Liver (tissue), 9 donors: ENCODE results near the gene CACNA1S. TPM values are rescaled to one million over a fixed set of nuclear protein-coding genes. Genes with fewer than 3 reads are reported as not detected.

Source experiments
- DNase-seq: peaks from one replicate; pipeline ENCODE4 v3.0.0-alpha.2; 2017; ENCODE audit warnings: low spot score
- H3K27ac ChIP-seq, 2 donors: one replicate each; pipeline ENCODE4 v1.7.0; 2013; ENCODE audit warnings: inconsistent platforms in 2 of 2, low read length in 2 of 2, control low read depth in 1 of 2, low read depth in 1 of 2, mild to moderate bottlenecking in 1 of 2
- H3K27me3 ChIP-seq, 4 donors: one replicate each; pipeline versions ENCODE4 v1.6.1 to v1.7.0; 2013; ENCODE audit warnings: low read length in 3 of 4, inconsistent platforms in 1 of 4, mild to moderate bottlenecking in 1 of 4, moderate library complexity in 1 of 4; ENCODE audit not compliant: control insufficient read depth in 4 of 4, insufficient read depth in 4 of 4
- H3K36me3 ChIP-seq, 4 donors: one replicate each; pipeline versions ENCODE4 v1.6.1 to v1.7.0; 2013; ENCODE audit warnings: low read length in 3 of 4, mild to moderate bottlenecking in 3 of 4, low read depth in 1 of 4, moderate library complexity in 1 of 4; ENCODE audit not compliant: control insufficient read depth in 4 of 4, insufficient read depth in 3 of 4
- H3K4me1 ChIP-seq, 4 donors: one replicate each; pipeline versions ENCODE4 v1.6.1 to v1.7.0; 2013; ENCODE audit warnings: low read length in 3 of 4, mild to moderate bottlenecking in 3 of 4, moderate library complexity in 1 of 4; ENCODE audit not compliant: control insufficient read depth in 4 of 4, insufficient read depth in 4 of 4
- H3K4me3 ChIP-seq, 3 donors: one replicate each; pipeline versions ENCODE4 v1.6.1 to v1.7.0; 2013; ENCODE audit warnings: low read length in 3 of 3, control low read depth in 1 of 3, low read depth in 1 of 3, mild to moderate bottlenecking in 1 of 3
- H3K9ac ChIP-seq, 2 donors: one replicate each; pipeline ENCODE4 v1.7.0; 2013; ENCODE audit warnings: low read length in 2 of 2, mild to moderate bottlenecking in 2 of 2, moderate library complexity in 2 of 2, control low read depth in 1 of 2, low read depth in 1 of 2
- H3K9me3 ChIP-seq, 4 donors: one replicate each; pipeline versions ENCODE4 v1.6.1 to v1.7.0; 2013; ENCODE audit warnings: low read length in 3 of 4; ENCODE audit not compliant: control insufficient read depth in 4 of 4
- ATF3 ChIP-seq: IDR thresholded peaks from 2 replicates; pipeline ENCODE4 v1.6.1; 2016; ENCODE audit warnings: antibody characterized with exemption
- CTCF ChIP-seq: fragments of 150-350 bp; IDR thresholded peaks from 2 replicates; pipeline ENCODE4 v1.5.1; 2017; ENCODE audit warnings: improper control_type of control experiment, low read depth, low read length; ENCODE audit not compliant: missing input control
- EGR1 ChIP-seq, 2 donors: IDR thresholded peaks; 2 replicates each; pipeline ENCODE4 v1.6.1; 2016 to 2018; ENCODE audit warnings: antibody characterized with exemption in 2 of 2, low read depth in 2 of 2
- FOXA1 ChIP-seq: IDR thresholded peaks from 2 replicates; pipeline ENCODE4 v1.6.1; 2016; ENCODE audit warnings: antibody characterized with exemption
- FOXA2 ChIP-seq: IDR thresholded peaks from 2 replicates; pipeline ENCODE4 v1.6.1; 2016; ENCODE audit warnings: antibody characterized with exemption
- GABPA ChIP-seq, 2 donors: IDR thresholded peaks in 1 of 2; conservative IDR thresholded peaks in 1 of 2; 2 replicates each; pipeline ENCODE4 v1.6.1; 2016; ENCODE audit warnings: antibody characterized with exemption in 2 of 2, mild to moderate bottlenecking in 1 of 2, moderate library complexity in 1 of 2
- HNF4A ChIP-seq, 2 donors: conservative IDR thresholded peaks; 2 replicates each; pipeline ENCODE4 v1.6.1; 2016; ENCODE audit warnings: antibody characterized with exemption in 2 of 2, mild to moderate bottlenecking in 2 of 2
- HNF4G ChIP-seq: IDR thresholded peaks from 2 replicates; pipeline ENCODE4 v1.6.1; 2016; ENCODE audit warnings: antibody characterized with exemption
- JUND ChIP-seq, 2 donors: IDR thresholded peaks; 2 replicates each; pipeline ENCODE4 v1.6.1; 2016; ENCODE audit warnings: antibody characterized with exemption in 2 of 2
- MAX ChIP-seq: IDR thresholded peaks from 2 replicates; pipeline ENCODE4 v1.6.1; 2016; ENCODE audit warnings: antibody characterized with exemption
- NR2F2 ChIP-seq: IDR thresholded peaks from 2 replicates; pipeline ENCODE4 v1.6.1; 2016; ENCODE audit warnings: antibody characterized with exemption
- RAD21 ChIP-seq, 2 donors: IDR thresholded peaks; 2 replicates each; pipeline ENCODE4 v1.6.1; 2016; ENCODE audit warnings: antibody characterized with exemption in 2 of 2, mild to moderate bottlenecking in 2 of 2
- RXRA ChIP-seq, 2 donors: IDR thresholded peaks; 2 replicates each; pipeline ENCODE4 v1.6.1; 2017 to 2018; ENCODE audit warnings: antibody characterized with exemption in 2 of 2, mild to moderate bottlenecking in 1 of 2
- TAF1 ChIP-seq: conservative IDR thresholded peaks from 2 replicates; pipeline ENCODE4 v1.6.1; 2016; ENCODE audit warnings: antibody characterized with exemption, mild to moderate bottlenecking
- YY1 ChIP-seq: IDR thresholded peaks from 2 replicates; pipeline ENCODE4 v1.6.1; 2016; ENCODE audit warnings: antibody characterized with exemption, mild to moderate bottlenecking
- ZBTB33 ChIP-seq: IDR thresholded peaks from 2 replicates; pipeline ENCODE4 v1.6.1; 2016; ENCODE audit warnings: antibody characterized with exemption
- WGBS: extraction: QIAGEN DNeasy Blood & Tissue Kit; methylation state at CpG from one replicate; pipeline ENCODE4 v1.1.7; 2013; 5-methylcytosine and 5-hydroxymethylcytosine counted together
- polyA plus RNA-seq, 2 donors: library from polyadenylated mRNA; stranded (reverse) in 1 of 2; unstranded in 1 of 2; fragments of 200-250 nt in 1 of 2; fragments of >200 nt in 1 of 2; fragmentation: Nextera tagmentation in 1 of 2; extraction: Ambion mirVana in 1 of 2; gene quantifications; one replicate each; pipeline versions ENCODE4 v1.2.1 to v1.2.3, GENCODE V29; 2013 to 2015
- total RNA-seq, 2 donors: library from RNA; depleted of rRNA; stranded (reverse); fragments of >200 nt; gene quantifications; one replicate each; pipeline ENCODE4 v1.2.3, GENCODE V29; 2014
- donor health status: healthy.
- donor health status: healthy.
- donor health status: healthy.
- donor health status: healthy.
- donor health status: healthy.

CACNA1S gene
- total and polyA plus RNA-seq, 4 donors, result under 0.01 to 0.33 TPM; not detected in 2

- H3K4me1 ChIP-seq, result peaks cover 3 to 12% (median 5%) of the 10 kb centered on the region in 4 donors
- DNase-seq, result no peak
- TF ChIP-seq JUND (IDR thresholded peaks at IDR 0.05), result no peak
- TF ChIP-seq HNF4A (conservative IDR thresholded peaks at IDR 0.05), result no peak
- no peak for TF ChIP-seq EGR1 (IDR thresholded peaks at IDR 0.05; ENCODE audit: low read depth in 2 of 2)
- TF ChIP-seq CTCF, result no peak
- TF ChIP-seq RAD21 (IDR thresholded peaks at IDR 0.05), result no peak
- TF ChIP-seq YY1, result no peak
- TF ChIP-seq RXRA (IDR thresholded peaks at IDR 0.05), result no peak
- no peak for TF ChIP-seq ATF3
- no peak for TF ChIP-seq FOXA2
- no peak for TF ChIP-seq ZBTB33
- TF ChIP-seq NR2F2, result no peak
- no peak for TF ChIP-seq MAX
- no peak for TF ChIP-seq HNF4G
- TF ChIP-seq FOXA1, result no peak
- no peak for TF ChIP-seq GABPA (IDR thresholded peaks at IDR 0.05 in 1 of 2, conservative IDR thresholded peaks at IDR 0.05 in 1 of 2)
- no peak for TF ChIP-seq TAF1
- no peak overlapping the region for H3K4me3 ChIP-seq
- H3K9me3 ChIP-seq, result no peaks in the 10 kb centered on the region
- H3K9ac ChIP-seq, result no peak overlapping the region
- no peaks in the 10 kb centered on the region for H3K36me3 ChIP-seq
- H3K27ac ChIP-seq, result no peak overlapping the region
- WGBS, result 93% methylated on average over 22 of the region's 22 CpGs
- no peaks in the 10 kb centered on the region for H3K27me3 ChIP-seq
These were observed 58.9 kb downstream of the CACNA1S start for GRCh38 chr1:201053155-201053860.

- 96% methylated on average over 2 of the region's 2 CpGs for WGBS
- Histone ChIP-seq H3K4me1 (peaks cover 3 to 12% (median 5%) of the 10 kb centered on the region in 4 donors), H3K9me3 (no peaks in the 10 kb centered on the region), H3K4me3 (no peak overlapping the region), H3K9ac (no peak overlapping the region), H3K27me3 (no peaks in the 10 kb centered on the region), H3K36me3 (no peaks in the 10 kb centered on the region), H3K27ac (no peak overlapping the region)
- TF ChIP-seq HNF4G, result no peak
- no peak for DNase-seq
These were observed 60.8 kb downstream of the CACNA1S start for GRCh38 chr1:201051399-201051798.
